GM12878 (cell line): ENCODE measurements around the gene PHLPP1.
"Not testable (repeated sequence)": the region's sequence is repeated elsewhere in the genome, so short reads cannot be mapped to it uniquely, and the experiment has no call there.

Source experiments
- BHLHE40 ChIP-seq, 2 experiments: fragments of 450-650 bp in 1 of 2; IDR thresholded peaks; 2 replicates each; pipeline ENCODE4 v1.6.1; 2011 to 2017; ENCODE audit warnings: low read depth in 2 of 2, borderline replicate concordance in 1 of 2, improper control_type of control experiment in 1 of 2, low read length in 1 of 2, mild to moderate bottlenecking in 1 of 2
- CBFB ChIP-seq: IDR thresholded peaks from 2 replicates; pipeline ENCODE4 v1.6.1; 2016; ENCODE audit warnings: antibody characterized with exemption, low read depth
- CHD2 ChIP-seq: IDR thresholded peaks from 2 replicates; pipeline ENCODE4 v1.6.1; 2011; ENCODE audit warnings: low read depth, low read length, improper control_type of control experiment, borderline replicate concordance
- POLR2AphosphoS5 ChIP-seq: IDR thresholded peaks from 2 replicates; pipeline ENCODE4 v1.6.1; 2011; ENCODE audit warnings: mild to moderate bottlenecking, low read length, inconsistent platforms
- RELA ChIP-seq: fragments of 450-650 bp; IDR thresholded peaks from 2 replicates; pipeline ENCODE4 v1.8.0; 2014; ENCODE audit warnings: borderline replicate concordance; ENCODE audit not compliant: partially characterized antibody
- SIN3A ChIP-seq: IDR thresholded peaks from 2 replicates; pipeline ENCODE4 v1.6.1; 2012; ENCODE audit warnings: low read depth, low read length, improper control_type of control experiment
- TF ChIP-seq, protein P1 (sequence below): IDR thresholded peaks from 2 replicates; pipeline ENCODE4 v1.6.1; 2012; ENCODE audit warnings: mild to moderate bottlenecking, low read depth, low read length

DNA sequence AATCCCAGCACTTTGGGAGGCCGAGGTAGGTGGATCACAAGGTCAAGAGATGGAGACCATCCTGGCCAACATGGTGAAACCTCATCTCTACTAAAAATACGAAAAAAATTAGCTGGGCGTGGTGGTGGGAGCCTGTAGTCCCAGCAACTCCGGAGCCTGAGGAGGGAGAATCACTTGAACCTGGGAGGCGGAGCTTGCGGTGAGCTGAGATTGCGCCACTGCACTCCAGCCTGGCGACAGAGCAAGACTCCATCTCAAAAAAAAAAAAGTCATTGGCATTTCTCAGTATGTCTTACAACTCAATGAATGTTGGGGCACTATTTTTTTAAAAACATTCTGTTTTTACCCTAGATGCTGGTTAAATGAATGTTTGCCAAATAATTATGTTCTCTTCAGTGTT is 94.1 kb downstream of the PHLPP1 start:
- TF ChIP-seq RELA; CBFB; SIN3A; BHLHE40 (IDR thresholded peaks at IDR 0.05; ENCODE audit: borderline replicate concordance in 1 of 2, low read depth in 2 of 2, low read length in 1 of 2); POLR2AphosphoS5; CHD2: not testable (repeated sequence)
- TF ChIP-seq, protein P1, sequence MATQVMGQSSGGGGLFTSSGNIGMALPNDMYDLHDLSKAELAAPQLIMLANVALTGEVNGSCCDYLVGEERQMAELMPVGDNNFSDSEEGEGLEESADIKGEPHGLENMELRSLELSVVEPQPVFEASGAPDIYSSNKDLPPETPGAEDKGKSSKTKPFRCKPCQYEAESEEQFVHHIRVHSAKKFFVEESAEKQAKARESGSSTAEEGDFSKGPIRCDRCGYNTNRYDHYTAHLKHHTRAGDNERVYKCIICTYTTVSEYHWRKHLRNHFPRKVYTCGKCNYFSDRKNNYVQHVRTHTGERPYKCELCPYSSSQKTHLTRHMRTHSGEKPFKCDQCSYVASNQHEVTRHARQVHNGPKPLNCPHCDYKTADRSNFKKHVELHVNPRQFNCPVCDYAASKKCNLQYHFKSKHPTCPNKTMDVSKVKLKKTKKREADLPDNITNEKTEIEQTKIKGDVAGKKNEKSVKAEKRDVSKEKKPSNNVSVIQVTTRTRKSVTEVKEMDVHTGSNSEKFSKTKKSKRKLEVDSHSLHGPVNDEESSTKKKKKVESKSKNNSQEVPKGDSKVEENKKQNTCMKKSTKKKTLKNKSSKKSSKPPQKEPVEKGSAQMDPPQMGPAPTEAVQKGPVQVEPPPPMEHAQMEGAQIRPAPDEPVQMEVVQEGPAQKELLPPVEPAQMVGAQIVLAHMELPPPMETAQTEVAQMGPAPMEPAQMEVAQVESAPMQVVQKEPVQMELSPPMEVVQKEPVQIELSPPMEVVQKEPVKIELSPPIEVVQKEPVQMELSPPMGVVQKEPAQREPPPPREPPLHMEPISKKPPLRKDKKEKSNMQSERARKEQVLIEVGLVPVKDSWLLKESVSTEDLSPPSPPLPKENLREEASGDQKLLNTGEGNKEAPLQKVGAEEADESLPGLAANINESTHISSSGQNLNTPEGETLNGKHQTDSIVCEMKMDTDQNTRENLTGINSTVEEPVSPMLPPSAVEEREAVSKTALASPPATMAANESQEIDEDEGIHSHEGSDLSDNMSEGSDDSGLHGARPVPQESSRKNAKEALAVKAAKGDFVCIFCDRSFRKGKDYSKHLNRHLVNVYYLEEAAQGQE, result not testable (repeated sequence)
